ENCODE data around the gene NEDD4.

The NEDD4 gene

DNA sequence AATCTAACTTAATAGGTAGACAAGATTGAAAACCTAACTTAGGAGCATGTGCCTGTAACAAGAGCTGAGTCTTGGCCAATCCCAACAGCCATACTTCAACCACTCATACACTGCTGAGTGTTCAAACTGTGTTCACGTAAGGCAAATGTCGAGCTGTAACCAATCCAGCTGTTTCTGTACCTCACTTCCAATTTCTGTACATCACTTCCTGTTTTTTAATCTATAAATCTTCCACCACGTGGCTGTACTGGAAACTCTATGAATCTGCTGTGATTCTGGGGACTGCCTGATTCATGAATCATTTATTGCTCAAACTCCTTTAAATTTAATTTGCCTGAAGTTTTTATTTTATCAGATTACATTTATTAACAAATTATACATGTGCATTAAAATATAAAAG lies 44.6 kb upstream of the NEDD4 start:
- no peak for DNase-seq
- Histone ChIP-seq H3K4me3 (ENCODE audit: low read depth, low read length) (no peak overlapping the region), H3K36me3 (no peaks in the 10 kb centered on the region), H3K4me1 (peaks cover 10% of the 10 kb centered on the region), H3K27me3 (no peaks in the 10 kb centered on the region), H3K9me3 (no peaks in the 10 kb centered on the region)
- TF ChIP-seq CTCF (IDR thresholded peaks at IDR 0.05; ENCODE audit: low read depth, low read length), result no peak

- DNase-seq, result no peak
- TF ChIP-seq CTCF (IDR thresholded peaks at IDR 0.05; ENCODE audit: low read depth, low read length), result no peak
- Histone ChIP-seq H3K36me3 (no peaks in the 10 kb centered on the region), H3K4me3 (ENCODE audit: low read depth, low read length) (no peak overlapping the region), H3K9me3 (no peaks in the 10 kb centered on the region), H3K4me1 (peaks cover 10% of the 10 kb centered on the region), H3K27me3 (no peaks in the 10 kb centered on the region)
Observed at GRCh38 chr15:56036546-56037067, 43.2 kb upstream of the NEDD4 start.

- Histone ChIP-seq H3K36me3 (no peaks in the 10 kb centered on the region), H3K9me3 (no peaks in the 10 kb centered on the region), H3K27me3 (no peaks in the 10 kb centered on the region), H3K4me1 (peaks cover 6% of the 10 kb centered on the region; the same call in 1 of the 2 replicates), H3K4me3 (ENCODE audit: low read depth, low read length) (no peak overlapping the region)
- TF ChIP-seq CTCF (IDR thresholded peaks at IDR 0.05; ENCODE audit: low read depth, low read length), result no peak
- no peak for DNase-seq
Observed at GRCh38 chr15:56035166-56035565, 41.8 kb upstream of the NEDD4 start.

DNA sequence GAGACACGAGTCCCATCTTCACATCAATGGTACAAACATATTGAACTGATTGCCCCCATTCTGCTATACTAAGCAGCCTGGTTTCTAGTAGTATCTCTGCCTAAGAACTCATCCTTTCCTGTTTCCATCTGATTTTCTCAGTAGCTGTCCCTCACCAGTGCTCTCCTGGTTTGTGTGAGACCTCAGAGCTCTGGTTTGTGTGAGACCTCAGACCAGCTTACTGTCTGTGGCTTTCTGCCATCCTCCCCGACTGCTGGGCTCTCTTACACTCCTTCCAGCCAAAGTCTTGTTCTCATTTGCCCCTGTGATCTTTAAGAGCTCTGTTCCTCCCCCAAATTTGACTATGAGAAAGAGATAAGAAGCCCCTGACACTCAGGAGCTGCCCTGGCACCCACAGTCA lies 41.1 kb upstream of the NEDD4 start:
- no peak for TF ChIP-seq CTCF (IDR thresholded peaks at IDR 0.05; ENCODE audit: low read depth, low read length)
- no peak overlapping the region for H3K4me3 ChIP-seq (ENCODE audit: low read depth, low read length)
- H3K9me3 ChIP-seq, result no peaks in the 10 kb centered on the region

GRCh38 chr15:56032373-56032772 lies 39.0 kb upstream of the NEDD4 start:
- H3K36me3 ChIP-seq, result no peaks in the 10 kb centered on the region
- no peak overlapping the region for H3K4me3 ChIP-seq (ENCODE audit: low read depth, low read length)
- no peaks in the 10 kb centered on the region for H3K9me3 ChIP-seq
- H3K4me1 ChIP-seq, result no peaks in the 10 kb centered on the region
- no peak for TF ChIP-seq CTCF (IDR thresholded peaks at IDR 0.05; ENCODE audit: low read depth, low read length)
- DNase-seq, result no peak
- H3K27me3 ChIP-seq, result no peaks in the 10 kb centered on the region

More for the DNA sequence above, 41.1 kb upstream of the NEDD4 start:
- DNase-seq, result no peak
- Histone ChIP-seq H3K36me3 (no peaks in the 10 kb centered on the region), H3K27me3 (no peaks in the 10 kb centered on the region), H3K4me1 (peaks cover 6% of the 10 kb centered on the region; the same call in 1 of the 2 replicates)

- Histone ChIP-seq H3K27me3 (no peaks in the 10 kb centered on the region), H3K36me3 (no peaks in the 10 kb centered on the region)
Observed at GRCh38 chr15:56031836-56032235, 38.4 kb upstream of the NEDD4 start.

More at GRCh38 chr15:56031836-56032235, 38.4 kb upstream of the NEDD4 start:
- Histone ChIP-seq H3K4me1 (no peaks in the 10 kb centered on the region), H3K4me3 (ENCODE audit: low read depth, low read length) (no peak overlapping the region), H3K9me3 (no peaks in the 10 kb centered on the region)
- DNase-seq, result no peak
- no peak for TF ChIP-seq CTCF (IDR thresholded peaks at IDR 0.05; ENCODE audit: low read depth, low read length)
